GOT3 (cell line): ENCODE measurements around the gene RAB40B.

Experiments
- DNase-seq: peaks from one replicate; lab custom pipeline; 2025; ENCODE audit warnings: mixed read lengths; lab: John Stamatoyannopoulos, UW

RAB40B gene

GRCh38 chr17:82716203-82717010 is 17.9 kb upstream of the RAB40B start, which contains the start of gene FN3KRP:
TSS of gene FN3KRP (plus strand) at chr17:82716706. CDS start at chr17:82716756, 50 bp downstream.
- peak; percentile 57 for DNase-seq

- DNase-seq = no peak
These were observed 14.7 kb upstream of the RAB40B start for GRCh38 chr17:82713071-82713723.

- no peak for DNase-seq
These were observed 12.2 kb upstream of the RAB40B start for GRCh38 chr17:82710499-82711232.

GRCh38 chr17:82709676-82710498 is 11.4 kb upstream of the RAB40B start:
- DNase-seq = no peak

GRCh38 chr17:82709024-82709675 is 10.7 kb upstream of the RAB40B start:
- no peak for DNase-seq

GRCh38 chr17:82705756-82706155 is 7.3 kb upstream of the RAB40B start:
- DNase-seq = no peak

GRCh38 chr17:82704886-82705285 is 6.4 kb upstream of the RAB40B start:
- DNase-seq = no peak

GRCh38 chr17:82703935-82704865 is 5.7 kb upstream of the RAB40B start:
- DNase-seq = no peak

GRCh38 chr17:82703036-82703745 is 4.7 kb upstream of the RAB40B start:
- DNase-seq = no peak

GRCh38 chr17:82702231-82702927 is 3.9 kb upstream of the RAB40B start:
- no peak for DNase-seq

GRCh38 chr17:82699551-82699950 is 1.1 kb upstream of the RAB40B start:
- no peak for DNase-seq

- no peak for DNase-seq
These were observed 510 bp upstream of the RAB40B start for GRCh38 chr17:82698974-82699442.

- no peak for DNase-seq
These were observed 762 bp downstream of the RAB40B start for GRCh38 chr17:82697808-82698064.

GRCh38 chr17:82696916-82697807 is 1.3 kb downstream of the RAB40B start:
- DNase-seq = no peak

GRCh38 chr17:82696259-82696658 is 2.2 kb downstream of the RAB40B start:
- no peak for DNase-seq

- no peak for DNase-seq
These were observed 3.9 kb downstream of the RAB40B start for GRCh38 chr17:82694647-82695046.

- DNase-seq = no peak
These were observed 5.2 kb downstream of the RAB40B start for GRCh38 chr17:82693168-82693867.
